WERI-Rb-1 (cell line): ENCODE data around the gene C14orf180.

Source experiments
- DNase-seq: peaks from one replicate; pipeline ENCODE4 v3.0.0-alpha.2; 2020
- H3K27ac ChIP-seq: fragments of 250-450 bp; sonication (Bioruptor Pico); 2 replicates; pipeline ENCODE4 v1.5.1; 2020; ENCODE audit warnings: mild to moderate bottlenecking, moderate library complexity
- H3K27me3 ChIP-seq: fragments of 250-450 bp; sonication (Bioruptor Pico); 2 replicates; pipeline ENCODE4 v1.5.1; 2021; ENCODE audit warnings: mild to moderate bottlenecking, low read depth, moderate library complexity; ENCODE audit not compliant: insufficient read depth, severe bottlenecking
- H3K36me3 ChIP-seq: fragments of 250-450 bp; sonication (Bioruptor Pico); 2 replicates; pipeline ENCODE4 v1.5.1; 2020; ENCODE audit warnings: mild to moderate bottlenecking, moderate library complexity
- H3K4me3 ChIP-seq: 2 replicates; pipeline ENCODE4 v1.5.1; 2011; ENCODE audit warnings: low read depth, mild to moderate bottlenecking, control low read depth, low read length
- H3K9me3 ChIP-seq: fragments of 250-450 bp; sonication (Bioruptor Pico); 2 replicates; pipeline ENCODE4 v1.5.1; 2021; ENCODE audit warnings: mild to moderate bottlenecking, moderate library complexity; ENCODE audit not compliant: severe bottlenecking
- TF ChIP-seq, protein P1 (sequence below): IDR thresholded peaks from 2 replicates; pipeline ENCODE4 v1.5.1; 2011; ENCODE audit warnings: low read depth, mild to moderate bottlenecking, control low read depth, inconsistent platforms, low read length

C14orf180 gene

DNA sequence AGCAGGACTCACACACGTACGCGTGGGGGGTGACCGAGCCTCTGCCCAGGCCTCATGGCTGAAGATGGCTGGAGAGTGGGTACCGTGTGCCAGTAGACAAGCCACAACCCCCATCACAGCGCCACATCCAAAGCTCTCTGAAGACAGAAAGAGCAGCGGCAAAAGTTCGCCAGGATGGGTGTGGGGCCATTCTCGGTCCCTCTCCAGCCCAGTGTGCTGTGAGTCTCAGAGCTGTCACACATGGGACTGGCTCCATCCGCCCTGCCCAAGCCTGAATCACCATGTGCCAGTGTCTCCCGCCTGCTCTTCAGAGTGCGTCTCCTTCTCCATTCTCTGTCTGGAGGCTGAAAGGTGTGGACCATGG lies 19.3 kb downstream of the C14orf180 start:
- no peak overlapping the region for H3K4me3 ChIP-seq
- no peaks in the 10 kb centered on the region for H3K27me3 ChIP-seq
- H3K27ac ChIP-seq: no peak overlapping the region
- DNase-seq: no peak
- H3K36me3 ChIP-seq: peaks cover 28% of the 10 kb centered on the region
- TF ChIP-seq, protein P1, sequence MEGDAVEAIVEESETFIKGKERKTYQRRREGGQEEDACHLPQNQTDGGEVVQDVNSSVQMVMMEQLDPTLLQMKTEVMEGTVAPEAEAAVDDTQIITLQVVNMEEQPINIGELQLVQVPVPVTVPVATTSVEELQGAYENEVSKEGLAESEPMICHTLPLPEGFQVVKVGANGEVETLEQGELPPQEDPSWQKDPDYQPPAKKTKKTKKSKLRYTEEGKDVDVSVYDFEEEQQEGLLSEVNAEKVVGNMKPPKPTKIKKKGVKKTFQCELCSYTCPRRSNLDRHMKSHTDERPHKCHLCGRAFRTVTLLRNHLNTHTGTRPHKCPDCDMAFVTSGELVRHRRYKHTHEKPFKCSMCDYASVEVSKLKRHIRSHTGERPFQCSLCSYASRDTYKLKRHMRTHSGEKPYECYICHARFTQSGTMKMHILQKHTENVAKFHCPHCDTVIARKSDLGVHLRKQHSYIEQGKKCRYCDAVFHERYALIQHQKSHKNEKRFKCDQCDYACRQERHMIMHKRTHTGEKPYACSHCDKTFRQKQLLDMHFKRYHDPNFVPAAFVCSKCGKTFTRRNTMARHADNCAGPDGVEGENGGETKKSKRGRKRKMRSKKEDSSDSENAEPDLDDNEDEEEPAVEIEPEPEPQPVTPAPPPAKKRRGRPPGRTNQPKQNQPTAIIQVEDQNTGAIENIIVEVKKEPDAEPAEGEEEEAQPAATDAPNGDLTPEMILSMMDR: no peak
- no peaks in the 10 kb centered on the region for H3K9me3 ChIP-seq

DNA sequence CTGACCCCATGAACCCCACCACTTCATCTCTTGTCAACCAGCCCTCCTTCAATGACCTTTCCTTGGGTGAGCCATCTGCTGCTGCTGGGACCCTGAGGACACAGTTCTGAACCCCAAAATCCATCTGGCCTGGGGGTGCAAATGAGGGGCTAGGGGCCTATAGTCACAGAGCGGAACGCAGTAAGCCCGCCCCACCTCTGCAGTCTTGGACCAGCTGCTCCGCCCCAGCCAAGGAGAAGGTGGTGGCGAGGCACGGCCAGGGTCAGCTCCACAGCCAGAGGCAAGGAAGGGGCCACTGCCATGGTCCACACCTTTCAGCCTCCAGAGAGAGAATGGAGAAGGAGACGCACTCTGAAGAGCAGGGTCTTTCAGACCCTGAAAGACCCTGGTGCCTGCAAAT lies 19.9 kb downstream of the C14orf180 start:
- no peaks in the 10 kb centered on the region for H3K9me3 ChIP-seq
- TF ChIP-seq, protein P1: no peak
- peaks cover 28% of the 10 kb centered on the region for H3K36me3 ChIP-seq
- no peaks in the 10 kb centered on the region for H3K27me3 ChIP-seq
- peak; percentile 6 for DNase-seq
- H3K4me3 ChIP-seq: no peak overlapping the region
- H3K27ac ChIP-seq: no peak overlapping the region

DNA sequence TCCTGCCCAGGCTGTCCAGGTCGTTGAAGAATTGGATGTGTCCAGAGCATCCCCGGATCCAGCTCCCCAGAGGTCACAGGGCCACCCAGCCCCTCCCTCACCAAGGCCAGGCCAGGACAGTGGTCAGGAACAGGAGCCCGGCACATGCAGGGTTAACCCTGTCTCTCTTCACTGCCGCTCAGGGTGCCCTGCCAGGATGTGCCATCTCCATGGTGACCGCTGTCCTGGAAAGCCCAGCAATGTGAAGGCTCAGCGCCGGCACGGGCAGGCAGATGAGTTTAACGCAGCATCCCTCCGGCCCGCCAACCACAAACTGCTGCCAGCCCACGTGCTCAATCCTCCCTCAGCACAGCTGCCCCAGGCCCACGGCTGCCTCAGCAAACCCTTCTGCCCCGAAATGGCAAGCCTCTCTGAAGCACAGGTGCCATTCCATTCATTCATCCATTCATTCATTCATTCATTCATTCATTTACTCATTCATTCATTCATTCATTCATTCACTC lies 20.6 kb downstream of the C14orf180 start:
- TF ChIP-seq, protein P1: no peak
- no peaks in the 10 kb centered on the region for H3K9me3 ChIP-seq
- no peak for DNase-seq
- H3K27ac ChIP-seq: no peak overlapping the region
- H3K36me3 ChIP-seq: peaks cover 28% of the 10 kb centered on the region
- no peaks in the 10 kb centered on the region for H3K27me3 ChIP-seq
- H3K4me3 ChIP-seq: no peak overlapping the region

DNA sequence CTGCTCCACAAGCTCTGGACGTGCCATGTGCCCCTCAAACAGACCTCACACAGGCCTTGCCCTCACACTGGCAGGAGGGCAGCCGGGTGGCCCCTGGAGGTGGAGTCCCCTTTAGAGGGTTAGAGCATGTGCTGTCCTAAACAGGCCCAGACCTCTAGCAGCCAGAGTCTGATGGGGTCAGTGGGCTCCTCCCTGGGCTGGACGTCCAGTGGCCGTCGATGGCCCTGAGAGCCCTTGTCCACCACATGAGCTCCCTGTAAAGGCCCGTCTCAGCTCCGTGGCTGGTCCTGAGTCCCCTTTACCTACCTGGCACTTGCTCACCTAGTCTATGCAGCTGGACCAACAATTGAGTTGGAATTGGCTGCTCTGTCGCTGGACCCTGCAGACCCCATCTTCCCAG lies 21.2 kb downstream of the C14orf180 start:
- Histone ChIP-seq H3K27ac (no peak overlapping the region), H3K9me3 (no peaks in the 10 kb centered on the region), H3K27me3 (no peaks in the 10 kb centered on the region), H3K4me3 (no peak overlapping the region), H3K36me3 (peaks cover 28% of the 10 kb centered on the region)
- DNase-seq: no peak
- TF ChIP-seq, protein P1: no peak

DNA sequence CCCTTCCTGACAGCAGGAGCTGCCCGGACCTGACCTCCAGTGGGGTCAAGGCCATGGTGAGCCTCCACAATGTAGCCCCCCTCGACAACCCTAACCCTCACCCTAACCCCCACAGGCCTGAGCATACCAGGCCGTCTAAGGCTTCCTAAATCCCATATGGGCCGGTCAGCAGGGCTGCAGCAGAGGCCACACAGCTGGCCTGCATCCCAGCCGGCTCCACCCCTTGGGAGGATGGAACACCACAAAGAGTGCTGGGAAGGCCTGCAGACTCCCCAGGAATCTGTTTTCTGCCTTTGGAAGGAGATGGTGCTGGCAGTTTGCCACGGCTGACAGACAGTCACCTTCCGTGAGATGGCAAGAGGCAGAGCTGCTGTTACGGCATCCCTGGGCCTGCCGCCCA lies 22.2 kb downstream of the C14orf180 start:
- TF ChIP-seq, protein P1: no peak
- peak overlapping the region; percentile 24 for H3K27ac ChIP-seq
- H3K36me3 ChIP-seq: peaks cover 28% of the 10 kb centered on the region
- DNase-seq: peak; percentile 15
- no peaks in the 10 kb centered on the region for H3K27me3 ChIP-seq
- no peaks in the 10 kb centered on the region for H3K9me3 ChIP-seq
- H3K4me3 ChIP-seq: no peak overlapping the region

DNA sequence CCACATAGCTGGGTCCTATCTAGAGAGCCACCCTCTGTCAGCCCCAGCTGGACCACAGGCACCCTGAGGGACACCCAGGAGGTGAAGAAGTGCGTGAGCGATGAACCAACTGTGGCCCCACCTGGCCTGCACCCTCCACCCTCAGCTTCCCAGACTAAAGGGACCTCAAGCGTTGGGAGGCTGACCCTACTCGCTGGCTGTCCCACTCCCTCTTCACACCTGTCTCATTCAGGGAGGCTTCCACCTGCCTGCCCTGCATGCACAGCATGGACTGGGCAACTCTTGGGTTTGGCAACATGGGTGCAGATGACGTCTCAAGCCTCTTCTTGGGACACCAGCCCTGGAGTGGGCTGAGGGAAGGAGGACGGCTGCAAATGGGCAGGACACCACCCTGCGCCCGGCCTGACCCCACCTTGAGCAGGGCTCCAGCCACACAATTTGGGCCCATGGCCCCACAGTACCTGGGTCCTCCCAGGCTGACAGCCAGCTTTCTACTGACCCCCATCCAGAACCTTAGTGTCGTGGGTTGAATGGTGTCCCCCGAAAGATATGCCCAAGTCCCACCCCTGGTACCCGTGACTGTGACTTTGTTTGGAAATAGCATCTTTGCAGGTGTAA lies 22.9 kb downstream of the C14orf180 start:
- DNase-seq: no peak
- H3K27ac ChIP-seq: no peak overlapping the region; the same call in 1 of the 2 replicates
- TF ChIP-seq, protein P1: no peak

More for the DNA sequence above, 22.9 kb downstream of the C14orf180 start:
- H3K9me3 ChIP-seq: no peaks in the 10 kb centered on the region
- H3K4me3 ChIP-seq: no peak overlapping the region
- peaks cover 28% of the 10 kb centered on the region for H3K36me3 ChIP-seq
- no peaks in the 10 kb centered on the region for H3K27me3 ChIP-seq
